ENCODE measurements around the gene AKAP6.
"Not testable (repeated sequence)": the region's sequence is repeated elsewhere in the genome, so short reads cannot be mapped to it uniquely, and the experiment has no call there.

Gene AKAP6

DNA sequence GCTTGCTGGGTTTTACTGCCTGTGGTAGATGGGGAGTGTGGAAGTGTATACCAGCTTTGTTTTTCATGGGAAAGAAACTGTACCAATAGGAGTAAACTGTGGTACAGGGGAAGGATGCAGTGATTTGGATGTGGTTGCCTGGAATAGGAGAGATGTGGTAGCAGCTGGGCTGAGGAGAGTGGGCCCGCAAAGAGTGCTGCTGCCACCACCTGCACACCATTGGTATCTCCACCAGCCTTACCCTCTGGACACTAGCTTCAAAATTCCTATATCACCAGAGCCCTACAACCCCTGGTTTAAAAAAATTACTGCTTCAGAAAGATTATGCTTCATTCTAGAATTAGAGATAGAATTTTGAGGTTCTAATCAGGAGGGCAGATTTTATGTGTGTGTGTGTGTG lies 53.6 kb downstream of the AKAP6 start:
- no peak overlapping the region for H3K4me2 ChIP-seq (ENCODE audit: low read length)
- no peak for TF ChIP-seq EZH2 (IDR thresholded peaks at IDR 0.05; ENCODE audit: borderline replicate concordance, low read length)
- TF ChIP-seq CTCF (IDR thresholded peaks at IDR 0.05; ENCODE audit: low read length) = no peak
- no peaks in the 10 kb centered on the region for H3K79me2 ChIP-seq (ENCODE audit: insufficient read depth, low read length)
- H3K9me2 ChIP-seq (ENCODE audit: low read depth, low read length) = no peaks in the 10 kb centered on the region
- H3K9ac ChIP-seq (ENCODE audit: low read length) = no peak overlapping the region
- no peaks in the 10 kb centered on the region for H3K4me1 ChIP-seq (ENCODE audit: insufficient read depth, low read length, severe bottlenecking)
- no peaks in the 10 kb centered on the region for H3K36me3 ChIP-seq (ENCODE audit: insufficient read depth, low read length)
- no peak overlapping the region for H3K27ac ChIP-seq (ENCODE audit: low read depth, low read length, poor library complexity, severe bottlenecking)
- no peak overlapping the region for H3K4me3 ChIP-seq (ENCODE audit: low read depth, low read length, poor library complexity, severe bottlenecking)
- H4K20me1 ChIP-seq (ENCODE audit: insufficient read depth, low read length) = no peaks in the 10 kb centered on the region
- H3K9me3 ChIP-seq (ENCODE audit: low read length) = no peaks in the 10 kb centered on the region
- no peaks in the 10 kb centered on the region for H3F3A ChIP-seq (ENCODE audit: insufficient read depth, low read length)
- H3K27me3 ChIP-seq (ENCODE audit: insufficient read depth, low read length) = no peaks in the 10 kb centered on the region
- no peak overlapping the region for H2AFZ ChIP-seq (ENCODE audit: low read length)

DNA sequence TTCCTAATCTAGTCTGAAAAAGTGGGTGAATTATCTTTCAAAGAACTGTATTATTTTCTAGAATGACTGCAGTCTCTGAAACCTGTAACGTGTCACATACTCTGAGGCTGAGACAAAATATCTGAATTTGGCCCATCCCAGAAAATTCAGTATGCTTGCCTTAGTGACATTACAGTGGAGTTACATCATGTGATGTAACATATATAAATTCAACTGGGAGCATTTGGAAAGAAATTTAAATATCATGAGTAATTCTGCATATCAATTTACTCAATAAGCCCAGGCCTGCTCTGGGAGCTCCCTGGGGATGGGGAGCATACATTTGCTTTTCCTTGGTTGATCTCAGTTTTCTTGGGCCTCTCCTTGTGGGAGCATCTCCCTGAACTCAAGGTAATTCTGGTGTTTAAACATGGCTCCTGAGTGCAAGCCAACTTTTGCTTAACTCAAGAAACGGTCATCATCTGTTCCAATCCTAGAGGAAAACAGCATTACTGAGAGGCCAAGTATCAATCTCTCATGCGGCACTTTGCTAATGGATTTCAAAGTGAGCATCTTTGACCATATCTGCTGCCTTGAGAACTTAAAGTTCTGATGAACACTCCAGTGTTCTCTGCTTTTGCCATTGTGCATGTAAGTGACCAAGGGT lies 54.4 kb downstream of the AKAP6 start:
- no peak overlapping the region for H3K4me2 ChIP-seq (ENCODE audit: low read length)
- no peak overlapping the region for H3K9ac ChIP-seq (ENCODE audit: low read length)
- H3K79me2 ChIP-seq (ENCODE audit: insufficient read depth, low read length) = no peaks in the 10 kb centered on the region
- no peaks in the 10 kb centered on the region for H3K27me3 ChIP-seq (ENCODE audit: insufficient read depth, low read length)
- H3K27ac ChIP-seq (ENCODE audit: low read depth, low read length, poor library complexity, severe bottlenecking) = no peak overlapping the region
- no peaks in the 10 kb centered on the region for H3K4me1 ChIP-seq (ENCODE audit: insufficient read depth, low read length, severe bottlenecking)
- no peak overlapping the region for H3K4me3 ChIP-seq (ENCODE audit: low read depth, low read length, poor library complexity, severe bottlenecking)
- H2AFZ ChIP-seq (ENCODE audit: low read length) = no peak overlapping the region
- no peaks in the 10 kb centered on the region for H3F3A ChIP-seq (ENCODE audit: insufficient read depth, low read length)
- H4K20me1 ChIP-seq (ENCODE audit: insufficient read depth, low read length) = no peaks in the 10 kb centered on the region
- H3K36me3 ChIP-seq (ENCODE audit: insufficient read depth, low read length) = no peaks in the 10 kb centered on the region
- H3K9me2 ChIP-seq (ENCODE audit: low read depth, low read length) = no peaks in the 10 kb centered on the region
- TF ChIP-seq EZH2 (IDR thresholded peaks at IDR 0.05; ENCODE audit: borderline replicate concordance, low read length) (no peak), CTCF (IDR thresholded peaks at IDR 0.05; ENCODE audit: low read length) (no peak)
- H3K9me3 ChIP-seq (ENCODE audit: low read length) = no peaks in the 10 kb centered on the region

- H4K20me1 ChIP-seq (ENCODE audit: insufficient read depth, low read length) = no peaks in the 10 kb centered on the region
- no peaks in the 10 kb centered on the region for H3F3A ChIP-seq (ENCODE audit: insufficient read depth, low read length)
- H3K4me1 ChIP-seq (ENCODE audit: insufficient read depth, low read length, severe bottlenecking) = no peaks in the 10 kb centered on the region
- no peak overlapping the region for H3K9ac ChIP-seq (ENCODE audit: low read length)
- H3K27ac ChIP-seq (ENCODE audit: low read depth, low read length, poor library complexity, severe bottlenecking) = no peak overlapping the region
- H3K4me2 ChIP-seq (ENCODE audit: low read length) = no peak overlapping the region
- no peak overlapping the region for H2AFZ ChIP-seq (ENCODE audit: low read length)
- no peak overlapping the region for H3K4me3 ChIP-seq (ENCODE audit: low read depth, low read length, poor library complexity, severe bottlenecking)
- TF ChIP-seq EZH2 (IDR thresholded peaks at IDR 0.05; ENCODE audit: borderline replicate concordance, low read length) = no peak
- no peak for TF ChIP-seq CTCF (IDR thresholded peaks at IDR 0.05; ENCODE audit: low read length)
- H3K36me3 ChIP-seq (ENCODE audit: insufficient read depth, low read length) = no peaks in the 10 kb centered on the region
- no peaks in the 10 kb centered on the region for H3K79me2 ChIP-seq (ENCODE audit: insufficient read depth, low read length)
- no peaks in the 10 kb centered on the region for H3K9me2 ChIP-seq (ENCODE audit: low read depth, low read length)
- H3K9me3 ChIP-seq (ENCODE audit: low read length) = no peaks in the 10 kb centered on the region
- no peaks in the 10 kb centered on the region for H3K27me3 ChIP-seq (ENCODE audit: insufficient read depth, low read length)
Observed at GRCh38 chr14:32384464-32384863, 55.4 kb downstream of the AKAP6 start.

- not testable (repeated sequence) for H3K4me1 ChIP-seq (ENCODE audit: insufficient read depth, low read length, severe bottlenecking); H3K4me3 ChIP-seq (ENCODE audit: low read depth, low read length, poor library complexity, severe bottlenecking); H3K9me2 ChIP-seq (ENCODE audit: low read depth, low read length); H3K9ac ChIP-seq (ENCODE audit: low read length); H2AFZ ChIP-seq (ENCODE audit: low read length); H3K36me3 ChIP-seq (ENCODE audit: insufficient read depth, low read length); H3K9me3 ChIP-seq (ENCODE audit: low read length); H3K27ac ChIP-seq (ENCODE audit: low read depth, low read length, poor library complexity, severe bottlenecking); H4K20me1 ChIP-seq (ENCODE audit: insufficient read depth, low read length); H3K79me2 ChIP-seq (ENCODE audit: insufficient read depth, low read length); H3F3A ChIP-seq (ENCODE audit: insufficient read depth, low read length); H3K4me2 ChIP-seq (ENCODE audit: low read length); H3K27me3 ChIP-seq (ENCODE audit: insufficient read depth, low read length)
Observed at GRCh38 chr14:32387295-32387694, 58.2 kb downstream of the AKAP6 start.
